GM19372 (cell line): ENCODE measurements around the gene CLEC2A.

Source experiments
- ATAC-seq: cut with Tn5 transposase; IDR thresholded peaks from one replicate; pipeline ENCODE4 v1.9.1; 2021; ENCODE audit warnings: mild to moderate bottlenecking, low read depth, moderate library complexity; ENCODE audit not compliant: unreplicated experiment

CLEC2A gene

GRCh38 chr12:9936591-9936990 lies 4.4 kb upstream of the CLEC2A start:
- no peak for ATAC-seq

- ATAC-seq, result no peak
Observed at GRCh38 chr12:9935026-9935425, 2.9 kb upstream of the CLEC2A start.

GRCh38 chr12:9933958-9934357 lies 1.8 kb upstream of the CLEC2A start:
- ATAC-seq, result no peak

- ATAC-seq, result no peak
Observed at GRCh38 chr12:9931245-9931644, 925 bp downstream of the CLEC2A start.

GRCh38 chr12:9928607-9929006 lies 3.6 kb downstream of the CLEC2A start:
- ATAC-seq, result no peak

GRCh38 chr12:9926876-9927275 lies 5.3 kb downstream of the CLEC2A start:
- no peak for ATAC-seq

GRCh38 chr12:9925705-9926393 lies 6.3 kb downstream of the CLEC2A start:
- ATAC-seq, result no peak

GRCh38 chr12:9922429-9922828 lies 9.7 kb downstream of the CLEC2A start:
- no peak for ATAC-seq

GRCh38 chr12:9920451-9920850 lies 11.7 kb downstream of the CLEC2A start:
- no peak for ATAC-seq

GRCh38 chr12:9919443-9919842 lies 12.7 kb downstream of the CLEC2A start:
- no peak for ATAC-seq

GRCh38 chr12:9911708-9912107 lies 20.5 kb downstream of the CLEC2A start:
- no peak for ATAC-seq

GRCh38 chr12:9910716-9911421 lies 21.3 kb downstream of the CLEC2A start:
- ATAC-seq, result no peak

- no peak for ATAC-seq
Observed at GRCh38 chr12:9909724-9910123, 22.4 kb downstream of the CLEC2A start.

GRCh38 chr12:9908350-9908749 lies 23.8 kb downstream of the CLEC2A start:
- no peak for ATAC-seq

GRCh38 chr12:9907769-9908168 lies 24.4 kb downstream of the CLEC2A start:
- no peak for ATAC-seq

- ATAC-seq, result no peak
Observed at GRCh38 chr12:9906873-9907272, 25.3 kb downstream of the CLEC2A start.

GRCh38 chr12:9902539-9903228 lies 29.5 kb downstream of the CLEC2A start:
- no peak for ATAC-seq

- ATAC-seq, result no peak
Observed at GRCh38 chr12:9900930-9901329, 31.2 kb downstream of the CLEC2A start.

GRCh38 chr12:9899209-9899608 lies 33.0 kb downstream of the CLEC2A start:
- no peak for ATAC-seq

GRCh38 chr12:9897535-9897934 lies 34.6 kb downstream of the CLEC2A start:
- ATAC-seq, result no peak

GRCh38 chr12:9895215-9895971 lies 36.8 kb downstream of the CLEC2A start:
- no peak for ATAC-seq
